ENCODE results near the gene PRKD2.

PRKD2 gene

DNA sequence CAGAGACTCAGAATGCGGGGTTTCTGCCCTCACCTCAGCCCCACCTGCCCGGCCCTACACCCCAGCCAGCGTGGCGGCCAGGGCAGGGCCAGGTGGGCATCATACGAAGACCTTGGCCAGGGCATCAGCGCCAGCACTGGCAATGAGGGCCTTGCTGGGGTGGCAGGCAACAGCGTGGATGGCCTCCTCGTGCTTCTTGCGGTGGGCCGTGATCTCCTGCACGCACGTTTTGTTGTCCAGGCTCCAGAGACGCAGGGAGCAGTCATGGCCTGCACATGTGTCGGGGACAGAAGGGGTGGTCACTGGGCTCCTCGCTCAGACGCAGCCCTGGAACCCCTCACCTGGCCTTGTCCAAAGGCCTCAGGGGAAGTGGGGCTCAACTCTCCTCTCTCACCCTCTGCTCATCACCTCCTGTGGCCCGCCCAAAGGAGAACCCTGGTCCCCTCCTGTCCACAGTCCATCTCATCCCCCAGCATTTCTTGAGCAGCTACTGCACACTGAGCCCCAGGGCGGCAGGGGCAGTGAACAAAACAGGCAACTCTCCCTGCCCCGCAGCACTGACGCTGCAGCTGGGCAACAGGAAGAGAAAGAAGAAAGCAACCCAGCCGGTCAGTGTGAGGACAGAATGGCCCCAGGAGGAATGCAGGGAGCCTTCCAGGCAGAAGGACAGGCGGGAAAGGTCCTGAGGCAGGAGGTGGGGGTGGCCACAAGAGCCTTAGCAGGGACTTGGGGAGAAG, 3.8 kb upstream of the PRKD2 start:
- Histone ChIP-seq H3K9ac (ENCODE audit: low read depth, low read length) (no peak overlapping the region), H3K4me1 (ENCODE audit: insufficient read depth, low read length) (peaks cover 40% of the 10 kb centered on the region), H3K27ac (ENCODE audit: low read length) (0 out of 2 replicates have a peak overlapping the region, but pooled peaks have one; percentile 11)

DNA sequence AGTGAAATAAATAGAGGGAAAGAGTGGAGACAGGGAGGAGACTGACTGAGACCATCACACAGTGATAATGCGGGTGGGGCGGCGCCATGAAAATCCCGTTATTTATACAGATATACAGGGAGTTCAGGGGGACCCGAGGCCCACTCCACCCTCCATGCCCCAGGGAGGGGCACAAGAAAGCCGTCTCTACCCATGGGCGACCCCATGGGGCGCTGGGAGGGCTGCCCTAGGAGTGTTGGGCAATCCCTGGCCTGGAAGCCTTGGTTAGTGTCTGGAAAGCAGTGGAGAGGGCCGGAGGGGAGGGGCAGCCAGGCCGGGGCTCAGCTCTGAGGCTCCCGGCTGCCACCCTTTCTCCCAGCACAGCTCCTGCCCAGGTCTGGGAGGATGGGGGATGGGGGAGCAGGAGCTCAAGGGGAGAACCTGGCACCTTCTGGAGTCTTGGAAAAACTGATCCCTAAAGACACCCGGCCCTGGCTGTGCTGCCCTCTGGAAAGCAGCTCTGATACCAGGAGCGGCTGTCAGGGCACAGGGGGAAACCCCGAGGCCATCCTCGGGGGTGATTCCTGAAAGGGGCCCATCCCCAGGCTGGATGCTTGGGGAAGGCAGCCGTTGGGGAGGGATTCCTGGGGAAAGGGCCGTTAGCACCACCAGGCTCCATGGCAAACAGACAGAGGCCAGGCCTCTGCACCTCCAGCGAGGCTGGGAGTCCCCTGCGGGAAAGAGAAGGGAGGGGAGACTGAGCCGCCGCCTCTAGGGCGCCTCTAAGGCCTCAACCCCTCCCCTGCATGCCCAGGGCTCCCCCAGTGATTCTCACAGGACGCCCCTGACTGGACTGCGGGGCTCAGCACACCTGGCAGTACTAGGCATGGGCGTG, 3.0 kb upstream of the PRKD2 start:
- Histone ChIP-seq H4K20me1 (ENCODE audit: insufficient read depth, low read length) (peaks cover 70% of the 10 kb centered on the region), H3K9me3 (ENCODE audit: insufficient read depth, low read length, severe bottlenecking) (no peaks in the 10 kb centered on the region), H3K4me1 (ENCODE audit: insufficient read depth, low read length) (peaks cover 48% of the 10 kb centered on the region), H3K27ac (ENCODE audit: low read length) (peak overlapping the region; percentile 95), H3K79me2 (ENCODE audit: insufficient read depth, low read length) (peaks cover 25% of the 10 kb centered on the region), H3K36me3 (ENCODE audit: insufficient read depth, low read length) (peaks cover 63% of the 10 kb centered on the region), H3K4me2 (ENCODE audit: insufficient read depth, low read length) (no peak overlapping the region), H2AFZ (ENCODE audit: low read depth, low read length) (no peak overlapping the region), H3K4me3 (ENCODE audit: low read depth in 1 of 2, low read length in 2 of 2) (no peak overlapping the region), H3K27me3 (ENCODE audit: insufficient read depth, low read length, poor library complexity) (no peaks in the 10 kb centered on the region), H3K9ac (ENCODE audit: low read depth, low read length) (no peak overlapping the region)
- no peak for ATAC-seq (ENCODE audit: insufficient read depth, low read depth)
- TF ChIP-seq CTCF (IDR thresholded peaks at IDR 0.05; ENCODE audit: borderline replicate concordance, extremely low read depth, low read length, poor library complexity, severe bottlenecking) (no peak), EZH2 (IDR thresholded peaks at IDR 0.05; ENCODE audit: borderline replicate concordance, low read depth, low read length, severe bottlenecking) (no peak)
- DNase-seq: no peak

More for the DNA sequence above, 3.8 kb upstream of the PRKD2 start:
- H3K4me2 ChIP-seq (ENCODE audit: insufficient read depth, low read length): no peak overlapping the region
- no peak for ATAC-seq (ENCODE audit: insufficient read depth, low read depth)
- peaks cover 19% of the 10 kb centered on the region for H3K79me2 ChIP-seq (ENCODE audit: insufficient read depth, low read length)
- no peak overlapping the region for H3K4me3 ChIP-seq (ENCODE audit: low read depth in 1 of 2, low read length in 2 of 2)
- H4K20me1 ChIP-seq (ENCODE audit: insufficient read depth, low read length): peaks cover 67% of the 10 kb centered on the region
- TF ChIP-seq CTCF (IDR thresholded peaks at IDR 0.05; ENCODE audit: borderline replicate concordance, extremely low read depth, low read length, poor library complexity, severe bottlenecking): no peak
- TF ChIP-seq EZH2 (IDR thresholded peaks at IDR 0.05; ENCODE audit: borderline replicate concordance, low read depth, low read length, severe bottlenecking): no peak
- no peaks in the 10 kb centered on the region for H3K27me3 ChIP-seq (ENCODE audit: insufficient read depth, low read length, poor library complexity)
- DNase-seq: no peak
- H3K36me3 ChIP-seq (ENCODE audit: insufficient read depth, low read length): peaks cover 71% of the 10 kb centered on the region
- no peaks in the 10 kb centered on the region for H3K9me3 ChIP-seq (ENCODE audit: insufficient read depth, low read length, severe bottlenecking)
- no peak overlapping the region for H2AFZ ChIP-seq (ENCODE audit: low read depth, low read length)

- no peak overlapping the region for H3K4me3 ChIP-seq (ENCODE audit: low read depth in 1 of 2, low read length in 2 of 2)
- H3K4me1 ChIP-seq (ENCODE audit: insufficient read depth, low read length): peaks cover 55% of the 10 kb centered on the region
Observed at GRCh38 chr19:46718934-46719622, 2.2 kb upstream of the PRKD2 start.

More at GRCh38 chr19:46718934-46719622, 2.2 kb upstream of the PRKD2 start:
- H3K9me3 ChIP-seq (ENCODE audit: insufficient read depth, low read length, severe bottlenecking): no peaks in the 10 kb centered on the region
- no peaks in the 10 kb centered on the region for H3K27me3 ChIP-seq (ENCODE audit: insufficient read depth, low read length, poor library complexity)
- H3K4me2 ChIP-seq (ENCODE audit: insufficient read depth, low read length): peak overlapping the region; percentile 90; the same call in 1 of the 2 replicates
- H3K79me2 ChIP-seq (ENCODE audit: insufficient read depth, low read length): peaks cover 30% of the 10 kb centered on the region
- peaks cover 63% of the 10 kb centered on the region for H4K20me1 ChIP-seq (ENCODE audit: insufficient read depth, low read length)
- DNase-seq (no peak), ATAC-seq (ENCODE audit: insufficient read depth, low read depth) (no peak)
- H3K36me3 ChIP-seq (ENCODE audit: insufficient read depth, low read length): peaks cover 55% of the 10 kb centered on the region
- H3K9ac ChIP-seq (ENCODE audit: low read depth, low read length): peak overlapping the region; percentile 41
- H2AFZ ChIP-seq (ENCODE audit: low read depth, low read length): no peak overlapping the region
- TF ChIP-seq CTCF (IDR thresholded peaks at IDR 0.05; ENCODE audit: borderline replicate concordance, extremely low read depth, low read length, poor library complexity, severe bottlenecking) (no peak), EZH2 (IDR thresholded peaks at IDR 0.05; ENCODE audit: borderline replicate concordance, low read depth, low read length, severe bottlenecking) (no peak)
- H3K27ac ChIP-seq (ENCODE audit: low read length): peak overlapping the region; percentile 95

Measured in DND-41 (cell line).